Ovary (tissue), 3 donors: ENCODE results near the gene CPED1.

Experiments used
- EP300 ChIP-seq: sonication (generic); formaldehyde crosslinking; IDR thresholded peaks from one replicate; pipeline ENCODE4 v1.6.1; 2017; ENCODE audit warnings: antibody characterized with exemption
- TF ChIP-seq, protein P1 (sequence below), 3 donors: fragments of 450-650 bp in 2 of 3; fragments of 200-600 bp in 1 of 3; IDR thresholded peaks; one replicate each; pipeline versions ENCODE4 v1.5.1 to v1.8.0; 2016 to 2022; ENCODE audit warnings: antibody characterized with exemption in 3 of 3, mild to moderate bottlenecking in 1 of 3
- donor health status: DM: no; HTN: no; CAD: no.

- TF ChIP-seq, protein P1, sequence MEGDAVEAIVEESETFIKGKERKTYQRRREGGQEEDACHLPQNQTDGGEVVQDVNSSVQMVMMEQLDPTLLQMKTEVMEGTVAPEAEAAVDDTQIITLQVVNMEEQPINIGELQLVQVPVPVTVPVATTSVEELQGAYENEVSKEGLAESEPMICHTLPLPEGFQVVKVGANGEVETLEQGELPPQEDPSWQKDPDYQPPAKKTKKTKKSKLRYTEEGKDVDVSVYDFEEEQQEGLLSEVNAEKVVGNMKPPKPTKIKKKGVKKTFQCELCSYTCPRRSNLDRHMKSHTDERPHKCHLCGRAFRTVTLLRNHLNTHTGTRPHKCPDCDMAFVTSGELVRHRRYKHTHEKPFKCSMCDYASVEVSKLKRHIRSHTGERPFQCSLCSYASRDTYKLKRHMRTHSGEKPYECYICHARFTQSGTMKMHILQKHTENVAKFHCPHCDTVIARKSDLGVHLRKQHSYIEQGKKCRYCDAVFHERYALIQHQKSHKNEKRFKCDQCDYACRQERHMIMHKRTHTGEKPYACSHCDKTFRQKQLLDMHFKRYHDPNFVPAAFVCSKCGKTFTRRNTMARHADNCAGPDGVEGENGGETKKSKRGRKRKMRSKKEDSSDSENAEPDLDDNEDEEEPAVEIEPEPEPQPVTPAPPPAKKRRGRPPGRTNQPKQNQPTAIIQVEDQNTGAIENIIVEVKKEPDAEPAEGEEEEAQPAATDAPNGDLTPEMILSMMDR (IDR thresholded peaks at IDR 0.05), result no peak
- no peak for TF ChIP-seq EP300
Observed at GRCh38 chr7:121157885-121158590, 169.5 kb downstream of the CPED1 start.
